ENCODE data around the gene HOXA5.

- TF ChIP-seq POLR2A (IDR thresholded peaks at IDR 0.05; ENCODE audit: low read length) (no peak), GATA1 (IDR thresholded peaks at IDR 0.05; ENCODE audit: low read depth, low read length) (no peak)
These were observed 15.2 kb upstream of the HOXA5 start for GRCh38 chr7:27158436-27159265.

Data from erythroblast (primary cell).